NCI-H446 (cell line): ENCODE measurements around the gene COX19.
"Not testable (repeated sequence)": the region's sequence is repeated elsewhere in the genome, so short reads cannot be mapped to it uniquely, and the experiment has no call there.

Source experiments
- DNase-seq, 2 experiments: peaks; one replicate each; lab custom pipeline; 2025; lab: John Stamatoyannopoulos, UW

Gene COX19

DNA sequence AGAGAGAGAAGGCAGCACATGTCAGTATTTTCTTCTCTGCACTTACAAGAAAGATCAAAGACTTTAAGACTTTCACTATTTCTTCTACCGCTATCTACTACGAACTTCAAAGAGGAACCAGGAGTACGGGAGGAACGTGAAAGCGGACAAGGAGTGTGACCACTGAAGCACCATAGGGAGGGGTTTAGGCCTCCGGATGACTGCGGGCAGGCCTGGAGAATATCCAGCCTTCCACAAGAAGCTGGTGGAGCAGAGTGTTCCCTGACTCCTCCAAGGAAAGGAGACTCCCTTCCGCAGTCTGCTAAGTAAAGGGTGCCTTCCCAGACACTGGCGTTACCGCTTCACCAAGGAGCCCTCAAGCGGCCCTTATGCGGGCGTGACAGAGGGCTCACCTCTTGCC is 14.4 kb downstream of the COX19 start:
- not testable (repeated sequence) for DNase-seq

DNA sequence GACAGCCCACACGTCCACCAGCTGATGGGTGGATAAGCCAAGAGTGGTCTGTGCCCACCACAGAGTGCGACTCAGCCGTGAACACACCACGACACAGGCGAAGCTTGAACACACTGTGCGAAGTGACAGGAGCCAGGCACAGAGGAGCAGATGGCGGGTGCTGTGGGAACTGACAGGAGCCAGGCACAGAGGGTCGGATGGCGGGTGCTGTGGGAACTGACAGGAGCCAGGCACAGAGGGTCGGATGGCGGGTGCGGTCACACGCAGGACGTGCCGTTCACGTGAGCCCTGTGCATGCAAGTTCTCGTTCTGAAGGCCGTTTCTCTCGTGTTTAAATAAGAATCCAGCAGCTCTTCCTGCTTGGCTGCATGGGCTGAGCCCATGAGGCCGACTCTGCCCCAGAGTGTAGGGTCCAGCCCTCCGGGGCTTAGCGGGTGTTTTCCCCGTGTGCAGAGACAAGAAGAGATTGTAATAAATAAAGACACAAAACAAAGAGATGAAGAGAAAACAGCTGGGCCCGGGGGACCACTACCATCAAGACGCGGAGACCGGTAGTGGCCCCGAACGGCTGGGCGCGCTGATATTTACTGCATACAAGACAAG is 15.0 kb downstream of the COX19 start:
- no peak for DNase-seq

DNA sequence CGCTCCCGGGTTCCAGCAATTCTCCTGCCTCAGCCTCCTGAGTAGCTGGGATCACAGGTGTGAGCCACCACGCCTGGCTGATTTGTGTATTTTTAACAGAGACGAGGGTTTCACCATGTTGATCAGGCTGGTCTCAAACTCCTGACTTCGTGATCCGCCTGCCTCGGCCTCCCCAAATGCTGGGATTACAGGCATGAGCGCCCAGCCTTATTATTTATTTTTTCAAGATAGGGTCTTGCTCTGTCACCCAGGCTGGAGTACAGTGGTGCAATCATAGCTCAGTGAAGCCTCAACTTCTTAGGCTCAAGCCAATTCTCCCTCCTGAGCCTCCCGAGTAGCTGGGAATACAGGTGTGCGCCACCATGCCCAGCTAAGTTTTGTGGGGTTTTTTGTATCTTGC is 15.6 kb downstream of the COX19 start:
- DNase-seq: not testable (repeated sequence)

DNA sequence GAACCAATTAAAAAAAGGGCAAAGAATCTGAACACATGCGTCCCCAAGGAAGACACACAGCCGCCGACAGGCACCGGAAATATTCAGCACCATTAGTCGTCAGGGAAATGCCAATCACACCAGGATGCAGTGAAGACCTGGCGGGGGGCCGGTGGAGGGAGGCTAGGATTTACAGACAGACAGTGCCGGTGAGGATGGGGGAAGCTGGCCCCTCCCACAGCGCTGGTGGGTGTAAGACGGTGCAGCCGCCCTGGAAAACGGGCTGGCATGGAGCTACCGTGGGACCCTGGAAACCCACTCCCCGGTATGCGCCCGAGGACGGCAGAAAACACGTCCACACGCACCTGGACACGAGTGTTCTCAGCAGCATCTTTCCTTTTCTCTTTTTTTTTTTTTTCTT is 16.1 kb downstream of the COX19 start:
- no peak for DNase-seq

DNA sequence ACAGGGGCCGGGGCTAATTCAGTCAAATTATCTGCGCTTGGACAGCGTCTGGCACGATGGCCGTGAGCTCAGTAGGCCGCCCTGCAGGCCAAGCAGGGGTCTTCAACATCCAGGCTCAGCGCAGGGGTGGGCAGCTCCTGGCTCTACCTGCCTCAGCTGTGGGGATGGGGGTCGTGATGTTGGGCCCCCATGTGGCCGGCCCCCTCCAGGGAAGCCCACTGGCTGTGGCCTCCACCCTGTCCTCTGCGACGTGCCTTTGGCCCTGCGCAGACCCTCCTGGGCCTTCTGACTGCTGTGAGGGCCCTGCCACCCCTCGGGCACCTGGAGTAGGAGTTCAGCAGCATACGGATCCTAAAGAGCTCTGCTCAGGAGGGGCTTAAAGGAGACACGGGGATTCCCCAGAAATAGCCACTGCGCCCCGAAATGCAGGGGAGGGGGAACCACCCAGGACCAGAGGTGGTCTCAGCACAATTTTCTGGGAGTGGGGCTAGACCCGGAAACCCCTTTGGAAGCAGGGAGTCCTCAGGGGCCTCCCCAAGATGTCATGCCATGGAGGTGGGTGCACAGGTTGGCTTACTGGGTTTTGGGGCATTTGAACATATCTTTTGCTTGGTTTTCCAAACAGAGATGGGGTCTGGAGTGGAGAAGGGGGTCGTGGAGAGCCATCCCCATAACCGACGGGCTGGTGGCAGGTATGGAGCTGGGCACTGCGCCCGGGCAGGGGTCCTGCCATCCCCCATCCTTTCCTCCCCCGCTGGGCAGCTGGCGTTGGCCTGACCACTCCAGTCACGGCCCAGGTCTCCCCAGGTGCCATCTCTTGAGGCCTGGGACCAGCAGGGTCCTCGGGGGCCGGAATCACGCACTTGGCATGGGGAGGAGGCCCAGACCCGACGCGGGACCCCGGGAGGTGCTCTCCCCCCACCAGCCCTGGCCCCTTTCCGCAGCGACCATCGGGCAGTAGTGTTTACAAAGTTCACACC is 16.8 kb downstream of the COX19 start:
- DNase-seq: no peak

DNA sequence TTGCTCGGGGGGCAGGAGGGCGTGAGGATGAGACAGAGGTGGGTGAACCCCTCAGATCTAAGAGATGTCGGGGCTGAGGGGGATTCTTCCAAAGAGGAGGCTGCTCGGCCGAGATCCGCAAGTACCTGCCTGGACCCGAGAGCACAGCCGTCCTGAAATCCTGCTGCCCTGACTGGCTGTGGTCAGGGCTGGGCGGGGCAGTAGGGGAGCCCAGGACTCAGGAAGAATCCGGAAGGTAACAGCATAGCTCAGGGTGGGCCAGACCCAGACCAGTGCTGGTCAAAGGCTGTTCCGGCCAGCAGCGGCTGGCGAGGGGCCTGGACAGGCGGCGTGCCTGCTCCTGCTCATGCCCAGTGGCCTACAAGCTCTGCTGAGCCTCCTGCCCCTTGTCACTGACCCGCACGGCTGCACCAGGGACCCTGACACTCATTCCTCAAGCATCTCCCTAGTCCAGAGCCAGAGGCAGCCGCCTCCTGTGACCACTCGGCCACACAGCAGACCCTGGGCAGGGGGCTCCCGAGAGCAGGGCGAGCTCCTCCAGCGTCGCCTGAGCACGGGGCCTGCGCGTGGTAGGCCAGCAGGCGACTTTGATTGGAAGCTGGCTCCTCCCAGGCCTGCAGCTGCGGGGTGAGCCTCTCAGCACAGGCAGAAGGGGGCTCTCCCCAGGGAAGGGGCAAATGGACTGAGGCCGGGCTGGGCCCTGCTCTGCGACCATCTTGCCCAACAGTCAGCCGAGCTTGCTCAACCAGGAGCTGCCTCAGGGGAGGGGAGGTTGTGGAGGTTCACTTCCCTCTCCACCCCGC is 17.7 kb downstream of the COX19 start:
- DNase-seq: no peak

DNA sequence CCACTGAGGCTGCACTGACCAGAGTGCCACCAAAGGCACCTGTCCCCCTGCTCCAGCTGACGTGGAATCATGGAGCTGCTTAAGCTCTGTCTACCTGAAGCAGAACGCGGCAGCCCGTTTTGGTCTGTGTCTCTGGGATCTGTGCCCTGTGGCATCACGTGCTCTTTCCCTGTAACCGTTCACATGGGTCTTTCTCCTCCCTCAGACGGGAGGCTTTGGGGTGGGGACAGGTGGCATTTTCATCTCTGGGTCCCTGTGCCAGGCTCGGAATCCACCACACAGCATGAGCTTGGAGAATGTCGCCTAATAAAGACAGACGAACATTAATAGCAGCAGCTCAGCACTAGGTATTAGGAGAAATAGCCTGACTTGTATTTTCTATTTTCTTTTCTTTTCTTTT is 19.3 kb downstream of the COX19 start:
- DNase-seq: no peak

DNA sequence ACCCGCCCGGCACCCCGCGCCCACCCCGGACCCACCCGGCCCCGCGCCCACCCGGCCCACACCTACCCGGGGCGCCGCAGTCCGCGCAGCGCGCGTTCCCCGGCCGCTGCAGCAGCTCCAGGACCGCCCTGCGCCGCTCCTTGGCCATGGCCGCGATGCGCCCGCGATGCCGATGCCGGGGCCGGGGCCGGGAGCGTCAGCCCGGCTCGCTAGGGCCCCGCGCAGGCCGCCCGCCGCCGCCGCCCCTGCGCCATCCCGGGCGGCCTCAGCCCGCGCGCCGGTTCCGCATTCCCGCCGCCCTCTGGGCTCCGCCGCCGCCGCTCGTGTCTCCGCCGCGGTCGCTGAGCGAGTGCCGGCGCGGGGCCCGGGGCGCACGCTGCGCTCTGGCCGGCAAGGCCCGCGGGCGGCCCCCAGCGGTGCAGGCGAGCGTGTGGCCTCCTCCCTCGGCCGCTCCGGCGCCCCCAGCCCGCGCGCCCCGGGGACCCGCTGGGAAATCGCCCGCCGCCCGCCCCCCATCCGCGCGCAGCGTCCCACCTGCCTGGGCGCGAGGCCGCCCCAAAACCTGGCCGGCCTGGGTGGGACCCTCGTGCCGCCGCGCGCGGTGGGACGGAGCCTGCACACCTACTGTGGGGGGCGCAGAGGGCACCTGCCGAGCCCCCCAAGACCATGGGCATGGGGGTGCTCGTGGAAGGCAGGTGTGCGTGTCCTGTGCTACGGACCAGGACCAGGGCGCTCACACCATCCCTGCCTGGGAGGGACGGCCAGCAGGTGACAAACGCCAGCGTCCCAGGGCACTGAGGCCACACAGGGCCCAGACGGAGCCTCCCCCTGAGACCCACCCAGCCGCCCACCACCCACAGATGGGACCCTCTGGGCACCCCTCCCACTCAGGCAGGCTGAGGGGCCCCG is 20.8 kb downstream of the COX19 start, which contains the start of gene ADAP1:
TSS of gene ADAP1 (minus strand) at position 351 of the 909 bp plus-strand sequence. CDS start at position 148, 203 bp downstream.
- DNase-seq: no peak

DNA sequence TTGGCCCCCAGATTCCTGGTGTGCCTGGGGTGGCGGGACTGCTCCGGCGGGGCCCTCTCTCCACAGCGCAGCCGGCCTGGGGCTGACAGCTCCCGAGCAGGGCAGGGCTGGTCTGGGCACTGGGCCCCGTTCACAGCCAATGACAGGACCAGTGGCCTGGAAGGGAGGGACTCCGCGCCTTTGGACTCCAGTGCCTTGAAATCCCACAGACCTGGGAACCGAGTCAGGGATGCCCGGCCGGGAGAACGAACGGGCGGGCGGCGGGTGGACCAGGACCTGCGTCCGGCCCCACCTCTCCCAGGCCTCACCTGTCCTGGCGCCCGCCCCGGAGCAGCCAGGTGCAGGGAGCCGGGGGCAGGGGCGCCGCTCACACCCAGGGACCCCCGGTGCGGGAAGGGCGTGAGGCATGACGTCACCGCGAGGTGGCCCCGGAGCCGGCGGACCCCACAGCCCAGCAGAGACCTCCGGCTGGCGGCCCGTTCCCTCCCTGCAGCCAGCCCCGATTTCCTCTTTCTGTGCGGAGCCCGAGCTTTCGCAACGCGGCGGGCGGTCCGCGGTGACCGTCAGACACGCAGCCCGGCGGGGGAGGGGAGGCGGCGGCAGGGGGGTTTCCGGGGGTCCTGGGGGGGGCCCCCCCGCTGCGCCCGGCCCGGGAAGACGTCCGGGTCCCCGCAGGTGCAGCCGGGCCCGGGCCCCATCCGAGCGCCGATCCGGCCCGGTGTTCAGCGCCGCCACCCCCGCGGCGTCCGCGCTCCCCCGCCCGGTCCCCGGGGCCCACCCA is 21.6 kb downstream of the COX19 start:
- no peak for DNase-seq

DNA sequence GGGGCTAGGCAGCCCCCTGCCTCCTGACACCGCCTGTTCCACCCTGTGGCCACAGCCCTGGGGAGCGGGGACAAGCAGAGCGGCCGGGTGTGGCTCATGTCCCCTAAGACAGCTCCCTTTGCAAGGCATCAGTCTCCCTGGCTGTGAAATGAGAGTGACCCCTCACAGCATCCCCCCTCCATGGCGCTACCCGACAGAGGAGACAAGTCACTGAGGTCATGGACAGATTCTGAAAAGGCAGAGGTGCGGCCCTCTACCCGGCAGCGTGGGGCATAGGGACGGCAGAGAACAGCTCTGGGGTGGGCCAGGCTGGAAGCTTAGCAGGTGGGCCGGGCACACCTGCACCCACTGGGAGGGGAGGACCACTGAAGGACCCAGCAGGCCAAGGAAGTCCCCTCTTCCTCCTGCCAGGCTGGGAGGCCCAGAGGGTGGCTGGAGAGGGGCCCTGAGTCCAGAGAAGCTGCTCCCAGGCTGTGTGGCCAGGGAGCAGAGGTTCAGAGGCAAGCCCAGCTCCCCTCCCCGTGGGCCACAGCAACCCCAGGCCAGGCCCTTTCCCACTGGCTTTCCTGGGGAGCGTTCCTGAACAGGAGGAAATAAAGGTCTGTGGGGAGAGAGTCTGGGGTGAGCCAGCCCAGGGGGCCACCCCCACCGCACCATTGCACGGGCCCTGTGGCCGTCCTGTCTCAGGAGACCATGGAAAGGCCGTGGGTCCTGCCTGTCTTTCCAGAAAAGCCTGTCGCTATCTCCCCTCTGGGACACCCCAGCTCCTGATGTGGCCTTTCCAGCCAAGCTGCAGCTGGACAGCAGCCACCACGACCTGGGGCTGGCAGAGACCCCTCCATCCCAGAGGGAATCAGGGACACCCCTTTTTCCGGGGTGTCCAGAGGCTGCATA is 22.6 kb downstream of the COX19 start:
- no peak for DNase-seq

DNA sequence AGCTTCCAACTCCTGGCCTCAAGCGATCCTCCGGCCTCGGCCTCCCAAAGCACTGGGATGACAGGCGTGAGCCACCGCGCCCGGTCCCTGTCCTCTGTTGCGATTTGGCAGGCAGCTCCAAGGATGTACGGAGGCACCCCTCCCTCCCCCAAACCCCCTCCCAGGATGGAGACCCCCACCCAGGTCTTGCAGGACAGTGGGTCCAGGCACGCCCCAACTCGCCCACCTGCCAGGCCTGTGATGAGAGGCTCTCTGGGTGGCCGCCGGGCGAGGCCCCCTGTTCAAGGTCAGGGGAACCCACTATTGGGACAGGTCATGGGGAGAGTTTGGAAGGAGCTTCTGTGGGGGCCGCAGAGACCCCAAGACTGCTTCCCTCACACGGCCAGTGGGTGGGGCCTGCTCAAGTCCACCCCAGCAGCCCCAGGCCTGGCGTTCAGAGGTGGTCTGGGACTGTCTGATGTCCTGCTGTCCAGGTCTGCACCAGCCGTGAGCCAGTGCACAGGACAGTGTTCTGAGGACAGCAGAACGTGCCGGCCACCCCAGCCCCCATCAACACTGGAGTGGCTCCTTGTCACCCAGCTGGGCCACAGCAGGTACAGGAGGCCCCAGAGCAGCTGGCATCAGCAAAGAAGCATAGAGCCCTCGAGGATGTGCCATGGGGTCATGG is 23.3 kb downstream of the COX19 start:
- DNase-seq: no peak

DNA sequence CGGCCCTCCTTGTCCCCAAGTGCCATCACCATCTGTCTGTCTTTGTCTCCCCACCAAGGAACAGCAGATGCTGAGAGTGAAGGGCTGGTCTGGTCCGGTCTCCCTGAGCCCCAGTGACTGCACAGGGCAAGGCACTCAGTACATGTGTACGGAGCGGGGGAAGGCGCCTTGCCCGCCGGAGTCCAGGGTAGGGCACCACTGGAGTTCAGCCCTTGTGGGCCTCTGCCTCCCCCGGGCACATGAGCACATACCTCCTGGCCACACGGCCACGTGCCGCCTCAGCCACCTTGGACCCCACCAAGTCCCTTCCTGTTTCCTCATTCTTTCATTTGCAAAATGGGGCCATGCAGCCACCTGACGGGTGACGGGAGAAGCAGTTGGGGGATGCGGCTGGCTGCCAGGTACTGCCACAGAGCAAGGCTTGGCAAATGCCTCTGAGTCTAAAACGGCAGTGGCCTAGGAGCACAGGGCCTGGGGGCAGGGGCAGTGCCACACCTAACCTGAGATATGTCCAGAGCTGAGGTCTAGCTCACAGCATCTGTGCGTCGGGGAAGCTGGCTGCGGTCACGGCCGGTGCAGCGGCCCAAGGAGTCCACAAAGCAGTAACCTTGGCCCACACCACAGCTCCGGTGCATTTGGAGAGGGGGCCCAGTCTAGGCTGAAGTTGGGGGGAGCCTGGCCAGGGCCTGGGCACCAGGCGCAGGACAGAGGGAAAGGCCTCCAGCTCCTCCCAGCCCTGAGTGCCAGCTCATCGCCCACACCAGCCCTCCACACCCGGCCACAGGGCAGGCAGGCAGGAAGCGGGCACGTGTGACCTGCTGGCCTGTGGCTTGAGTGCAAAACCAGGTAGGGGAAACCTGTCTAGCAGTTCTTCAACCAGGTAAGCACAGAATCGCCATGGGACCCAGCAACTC is 26.1 kb downstream of the COX19 start:
- DNase-seq: no peak

DNA sequence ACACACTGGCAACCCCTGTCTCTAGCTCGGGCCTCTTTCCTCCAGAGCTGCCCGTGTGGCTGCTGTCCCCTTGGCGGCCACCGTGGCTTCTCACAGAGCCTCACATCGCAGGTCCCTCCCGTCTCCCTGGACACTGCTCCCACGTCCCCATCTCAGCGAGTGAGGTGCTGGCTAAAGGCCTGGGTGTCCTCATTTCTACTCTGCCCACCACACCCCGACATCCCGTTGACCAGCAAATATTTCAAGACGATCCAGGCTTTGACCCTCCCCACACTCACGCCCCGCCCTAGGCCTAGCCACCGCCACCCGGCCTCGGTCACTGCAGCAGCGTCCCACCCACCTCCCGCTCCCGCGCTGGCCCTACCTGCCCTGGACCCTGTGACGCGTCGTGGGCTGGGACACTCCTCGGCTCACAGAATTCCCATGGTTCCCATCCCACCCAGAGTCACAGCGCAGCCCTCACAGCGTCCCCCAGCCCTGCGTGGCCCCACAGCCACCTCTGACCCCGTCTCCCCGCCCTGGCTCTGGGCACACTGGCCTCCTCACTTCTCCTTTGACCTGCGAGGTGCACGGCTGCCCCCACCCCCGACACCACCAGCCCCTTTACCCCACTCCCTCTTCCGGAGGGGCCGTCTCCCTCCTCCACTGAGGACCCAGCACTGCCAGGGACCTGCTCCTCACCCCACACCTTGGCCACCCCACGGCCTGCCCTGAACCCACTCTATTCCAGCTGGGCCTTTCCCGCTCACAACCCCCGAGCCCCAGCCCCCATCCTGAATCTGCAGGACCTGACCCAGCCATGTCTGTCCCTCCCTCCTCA is 27.7 kb downstream of the COX19 start:
- DNase-seq: no peak

DNA sequence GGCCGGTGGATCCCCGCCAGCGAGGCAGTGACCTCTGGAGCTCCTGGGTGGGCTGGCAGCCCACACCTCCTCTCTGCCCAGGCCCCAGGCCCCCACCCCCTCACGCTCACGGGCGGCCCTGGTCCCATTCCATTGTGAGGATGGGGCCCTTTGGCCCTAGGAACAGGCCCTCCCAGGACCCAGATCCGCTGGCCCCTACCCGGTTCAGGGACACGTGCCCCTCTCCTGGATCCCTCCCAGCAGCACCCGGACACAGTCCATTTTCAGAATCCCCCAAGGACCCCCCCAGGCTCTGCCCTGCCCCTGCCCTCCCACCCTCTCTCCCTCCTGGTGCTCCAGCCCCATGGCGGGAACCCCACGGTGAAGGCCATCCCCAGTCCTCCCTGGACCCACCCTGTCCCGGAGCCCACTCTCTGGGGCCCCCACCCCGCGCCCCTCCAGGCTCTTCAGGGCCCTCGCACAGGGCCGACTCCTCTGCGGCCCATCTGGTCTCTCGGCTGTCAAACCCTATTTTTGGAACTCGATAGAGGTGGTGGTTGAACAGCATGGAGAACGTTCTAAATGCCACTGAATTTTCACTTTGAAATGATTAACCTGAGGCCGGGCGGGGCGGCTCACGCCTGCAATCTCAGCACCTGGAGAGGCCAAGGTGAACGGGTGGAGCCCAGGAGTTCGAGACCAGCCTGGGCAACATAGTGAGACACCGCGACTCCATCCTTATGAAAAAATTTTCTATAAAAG is 28.9 kb downstream of the COX19 start:
- DNase-seq: no peak

DNA sequence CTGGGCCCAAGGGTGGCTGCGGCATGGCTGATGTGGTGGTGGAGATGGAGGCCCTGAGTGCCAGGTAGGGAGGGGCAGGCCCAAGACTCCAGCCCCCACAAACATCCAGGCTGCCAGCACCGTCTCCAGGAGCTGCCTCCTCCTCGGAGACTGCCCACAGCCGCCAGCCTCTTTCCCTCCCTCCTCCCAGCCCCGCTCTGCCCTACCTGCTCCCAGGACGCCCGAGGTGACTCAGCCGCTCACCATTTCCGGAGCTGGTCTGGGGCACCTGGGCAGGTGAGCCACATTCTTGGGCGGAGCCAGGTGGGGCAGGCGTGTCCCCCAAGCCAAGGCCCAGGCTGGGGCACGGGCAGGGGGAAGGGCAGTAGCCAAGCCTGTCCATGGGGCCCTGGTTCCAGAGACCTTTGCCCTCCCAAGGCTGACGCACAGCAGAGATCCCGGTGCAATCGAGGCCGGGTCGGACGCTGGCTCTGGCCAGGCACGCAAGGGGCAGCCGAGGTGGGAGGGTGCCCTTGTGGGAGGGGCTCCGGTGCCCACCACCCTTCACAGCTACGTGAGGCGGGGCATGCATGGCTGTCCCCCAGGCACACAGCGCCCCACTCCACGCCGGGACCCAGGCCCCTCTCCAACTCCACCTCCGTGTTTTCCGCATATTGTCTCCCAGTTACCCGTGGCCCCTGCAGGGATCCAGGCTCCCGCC is 29.6 kb downstream of the COX19 start:
- no peak for DNase-seq

DNA sequence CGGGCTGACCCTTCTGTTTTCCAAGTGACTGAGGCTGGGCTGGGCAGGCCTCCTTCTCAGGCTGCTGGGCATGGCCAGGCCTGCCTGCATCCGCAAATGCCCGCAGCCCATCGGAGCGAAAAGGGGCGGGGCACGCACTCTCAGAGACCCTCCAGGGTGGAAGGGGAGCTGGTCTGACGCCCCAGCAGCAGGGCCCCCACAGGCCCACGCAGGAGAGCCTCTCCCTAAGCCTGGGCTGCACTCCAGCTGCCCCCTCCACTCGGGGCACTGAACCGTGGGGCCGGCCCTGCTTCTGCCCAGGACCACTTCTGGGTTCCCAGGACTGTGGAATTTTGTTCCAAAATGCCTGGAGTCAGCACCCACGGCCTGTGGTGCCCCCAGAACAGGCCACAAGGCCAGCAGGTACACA is 30.2 kb downstream of the COX19 start:
- DNase-seq: no peak
